Spleen (tissue), 11 donors: ENCODE results near the gene AHSA1. TPM values are rescaled to one million over a fixed set of nuclear protein-coding genes. Genes with fewer than 3 reads are reported as not detected.

Experiments used
- DNase-seq: peaks from one replicate; pipeline ENCODE4 v3.0.0-alpha.2; 2020
- H3K27ac ChIP-seq, 8 donors: fragments of 200-600 bp; sonication (generic) in 7 of 8; 1 replicate in 4 of 8; 2 replicates in 4 of 8; pipeline versions ENCODE4 v1.5.0 to v1.8.0; 2016 to 2021; ENCODE audit warnings: inconsistent platforms in 4 of 8, mild to moderate bottlenecking in 4 of 8, moderate library complexity in 1 of 8
- H3K27me3 ChIP-seq, 7 donors: fragments of 200-600 bp; sonication (generic) in 6 of 7; replicated peaks in 1 of 7; 1 replicate in 4 of 7; 2 replicates in 3 of 7; pipeline versions ENCODE4 v1.5.0 to v1.8.0; 2016 to 2021; ENCODE audit warnings: inconsistent platforms in 3 of 7, mild to moderate bottlenecking in 1 of 7
- H3K36me3 ChIP-seq, 6 donors: fragments of 200-600 bp; sonication (generic) in 5 of 6; 1 replicate in 4 of 6; 2 replicates in 2 of 6; pipeline versions ENCODE4 v1.5.0 to v1.8.0; 2016 to 2021; ENCODE audit warnings: inconsistent platforms in 2 of 6
- H3K4me1 ChIP-seq, 6 donors: fragments of 200-600 bp; sonication (generic) in 5 of 6; 1 replicate in 3 of 6; 2 replicates in 3 of 6; pipeline versions ENCODE4 v1.5.0 to v1.8.0; 2016 to 2021; ENCODE audit warnings: inconsistent platforms in 3 of 6
- H3K4me3 ChIP-seq, 8 donors: fragments of 200-600 bp; sonication (generic) in 7 of 8; 1 replicate in 4 of 8; 2 replicates in 4 of 8; pipeline versions ENCODE4 v1.5.0 to v1.8.0; 2016 to 2021; ENCODE audit warnings: inconsistent platforms in 4 of 8, mild to moderate bottlenecking in 4 of 8, moderate library complexity in 2 of 8
- H3K9me3 ChIP-seq, 8 donors: fragments of 200-600 bp; sonication (generic) in 7 of 8; 1 replicate in 4 of 8; 2 replicates in 4 of 8; pipeline versions ENCODE4 v1.5.0 to v1.8.0; 2016 to 2021; ENCODE audit warnings: inconsistent platforms in 4 of 8
- CTCF ChIP-seq, 11 experiments: fragments of 200-600 bp in 7 of 11; fragments of 450-650 bp in 4 of 11; sonication (generic) in 4 of 11; IDR thresholded peaks in 8 of 11; conservative IDR thresholded peaks in 3 of 11; 1 replicate in 7 of 11; 2 replicates in 4 of 11; pipeline versions ENCODE4 v1.4.0 to v1.8.0; 2016 to 2021; ENCODE audit warnings: antibody characterized with exemption in 11 of 11, inconsistent platforms in 4 of 11, mild to moderate bottlenecking in 1 of 11
- POLR2A ChIP-seq, 3 donors: fragments of 450-650 bp; IDR thresholded peaks; one replicate each; pipeline ENCODE4 v1.5.1; 2017; ENCODE audit warnings: antibody characterized with exemption in 3 of 3, mild to moderate bottlenecking in 1 of 3
- POLR2AphosphoS5 ChIP-seq, 3 donors: sonication (generic); formaldehyde crosslinking; IDR thresholded peaks; one replicate each; pipeline ENCODE4 v1.5.1; 2017; ENCODE audit warnings: antibody characterized with exemption in 3 of 3
- whole genome bisulfite sequencing, 5 donors: extraction: QIAGEN DNeasy Blood & Tissue Kit in 3 of 5; methylation state at CpG; one replicate each; pipeline versions ENCODE4 v1.1.5 to v1.1.7; 2013 to 2018; 5-methylcytosine and 5-hydroxymethylcytosine counted together
- intact Hi-C: fragments of 100-400 bp; cut with DNase I; formaldehyde crosslinking; loops from one replicate; pipeline ENCODE4 v1.15.0; 2023; ENCODE audit warnings: low total_unique reads
- polyA plus RNA-seq, 3 donors: library from polyadenylated mRNA; stranded (reverse); fragments of 200-250 nt; gene quantifications; one replicate each; pipeline ENCODE4 v1.2.1, GENCODE V29; 2013
- total RNA-seq, 7 donors: library from RNA; depleted of rRNA in 3 of 7; stranded (reverse); fragments of >200 nt in 3 of 7; fragmentation: NEBNext Ultra II Directional in 4 of 7; extraction: Animal tissue kit (Norgen Biotek cat#: 25700) in 4 of 7; gene quantifications; one replicate each; pipeline versions ENCODE4 v1.1.0 to v1.2.1, GENCODE V29; 2016 to 2021
- donor health status: healthy with polysubstance abuse.
- donor health status: DM: no; HTN: no; CAD: no; lungs with moderate emphysema.
- donor health status: DM: no; HTN: no; CAD: no.
- donor health status: Bipolar disorder and iron deficiency.
- donor health status: healthy.
- donor health status: DM: no; HTN: no; CAD: no.
- donor health status: DM: yes; HTN: yes; CAD: no.

Gene AHSA1
- total and polyA plus RNA-seq, 10 donors: 41.5 to 126 (median 80.7) TPM

GRCh38 chr14:77475432-77476115 is 17.7 kb downstream of the AHSA1 start:
- whole genome bisulfite sequencing, 5 donors: 84 to 90% (median 86%) methylated on average over 20 to 35 of the region's 35 CpGs
- TF ChIP-seq CTCF (IDR thresholded peaks at IDR 0.05 in 8 of 11, conservative IDR thresholded peaks at IDR 0.05 in 3 of 11): no peak
- no peak for TF ChIP-seq POLR2AphosphoS5 (IDR thresholded peaks at IDR 0.05)
- no peak for TF ChIP-seq POLR2A (IDR thresholded peaks at IDR 0.05)
- no peaks in the 10 kb centered on the region for H3K9me3 ChIP-seq
- H3K4me3 ChIP-seq: no peak overlapping the region
- no peak overlapping the region for H3K27ac ChIP-seq
- H3K4me1 ChIP-seq: no peaks in the 10 kb centered on the region
- DNase-seq: no peak
- peaks cover 0 to under 1% (median 0%) of the 10 kb centered on the region in 6 donors for H3K36me3 ChIP-seq
- intact Hi-C loops: no loop called here
- no peaks in the 10 kb centered on the region for H3K27me3 ChIP-seq

DNA sequence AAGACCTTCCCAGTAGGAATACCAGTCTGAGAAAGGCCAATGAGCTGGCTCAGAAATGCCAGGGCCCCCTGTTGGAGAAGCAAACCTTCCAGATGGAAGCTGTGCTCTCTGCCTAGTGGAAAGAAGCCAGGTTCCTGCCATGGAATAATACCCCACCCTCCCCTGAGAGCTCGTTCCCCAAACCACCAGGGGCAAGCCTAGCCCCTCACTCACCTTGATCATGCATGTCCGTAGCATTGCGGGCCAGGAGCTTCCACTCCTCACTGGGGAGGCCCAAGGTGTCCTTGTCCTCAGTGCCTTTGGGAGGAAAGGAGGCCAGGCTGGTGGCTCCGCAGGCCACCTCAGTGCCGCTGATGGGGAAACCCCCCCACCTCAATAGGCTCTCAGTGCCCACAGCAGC is 20.1 kb downstream of the AHSA1 start:
- DNase-seq: no peak
- H3K27me3 ChIP-seq: no peaks in the 10 kb centered on the region
- H3K4me3 ChIP-seq: no peak overlapping the region
- TF ChIP-seq POLR2A (IDR thresholded peaks at IDR 0.05) (no peak), POLR2AphosphoS5 (IDR thresholded peaks at IDR 0.05) (no peak), CTCF (IDR thresholded peaks at IDR 0.05 in 8 of 11, conservative IDR thresholded peaks at IDR 0.05 in 3 of 11) (no peak)
- H3K36me3 ChIP-seq: no peaks in the 10 kb centered on the region
- H3K27ac ChIP-seq: no peak overlapping the region
- 86 to 96% (median 93%) methylated on average over 3 to 5 of the region's 5 CpGs for WGBS, 5 donors
- no peaks in the 10 kb centered on the region for H3K4me1 ChIP-seq
- no peaks in the 10 kb centered on the region for H3K9me3 ChIP-seq
- intact Hi-C loops: no loop called here

GRCh38 chr14:77478796-77479195 is 20.9 kb downstream of the AHSA1 start:
- 48 to 70% (median 53%) methylated on average over 1 of the region's 1 CpG for WGBS, 5 donors
- H3K9me3 ChIP-seq: no peaks in the 10 kb centered on the region

More at GRCh38 chr14:77478796-77479195, 20.9 kb downstream of the AHSA1 start:
- no peaks in the 10 kb centered on the region for H3K27me3 ChIP-seq
- no peak overlapping the region for H3K27ac ChIP-seq
- no peaks in the 10 kb centered on the region for H3K36me3 ChIP-seq
- no peak overlapping the region for H3K4me3 ChIP-seq
- intact Hi-C loops: no loop called here
- DNase-seq: no peak
- no peaks in the 10 kb centered on the region for H3K4me1 ChIP-seq
- no peak for TF ChIP-seq CTCF (IDR thresholded peaks at IDR 0.05 in 8 of 11, conservative IDR thresholded peaks at IDR 0.05 in 3 of 11)
- TF ChIP-seq POLR2A (IDR thresholded peaks at IDR 0.05): no peak
- no peak for TF ChIP-seq POLR2AphosphoS5 (IDR thresholded peaks at IDR 0.05)
